Colonic mucosa (tissue), 4 donors: ENCODE measurements around the gene TBC1D9. TPM values are rescaled to one million over a fixed set of nuclear protein-coding genes. Genes with fewer than 3 reads are reported as not detected.

ENCODE experiments used
- DNase-seq: peaks from one replicate; pipeline ENCODE4 v3.0.0-alpha.2; 2020
- H3K27ac ChIP-seq: fragments of 200-600 bp; one replicate; pipeline ENCODE4 v1.8.0; 2021
- H3K27me3 ChIP-seq: fragments of 200-600 bp; one replicate; pipeline ENCODE4 v1.8.0; 2021
- H3K36me3 ChIP-seq: fragments of 200-600 bp; one replicate; pipeline ENCODE4 v1.8.0; 2021
- H3K4me1 ChIP-seq: fragments of 200-600 bp; one replicate; pipeline ENCODE4 v1.8.0; 2021; ENCODE audit warnings: mild to moderate bottlenecking
- H3K4me3 ChIP-seq: fragments of 200-600 bp; one replicate; pipeline ENCODE4 v1.8.0; 2021
- H3K9ac ChIP-seq, 2 donors: one replicate each; pipeline ENCODE4 v1.7.0; 2013; ENCODE audit warnings: control low read depth in 2 of 2, low read depth in 2 of 2, low read length in 2 of 2
- H3K9me3 ChIP-seq: fragments of 200-600 bp; one replicate; pipeline ENCODE4 v1.8.0; 2021
- CTCF ChIP-seq: fragments of 200-600 bp; IDR thresholded peaks from one replicate; pipeline ENCODE4 v1.8.0; 2022; ENCODE audit warnings: antibody characterized with exemption, mild to moderate bottlenecking
- intact Hi-C: fragments of 100-400 bp; cut with DNase I; formaldehyde crosslinking; loops from one replicate; pipeline ENCODE4 v1.14.1; 2022
- total RNA-seq, 2 donors: library from RNA; stranded (reverse); fragmentation: NEBNext Ultra II Directional in 1 of 2; extraction: Animal tissue kit (Norgen Biotek cat#: 25700) in 1 of 2; gene quantifications; one replicate each; pipeline ENCODE4 v1.2.1, GENCODE V29; 2021
- donor health status: healthy.
- donor health status: DM: no; HTN: no; CAD: no.
- donor health status: DM: no; HTN: no; CAD: no.

Gene TBC1D9
- 10 to 100 TPM in 1 of 2 donors, 1 to 10 TPM in 1; 6.8 to 11.6 TPM for total RNA-seq

DNA sequence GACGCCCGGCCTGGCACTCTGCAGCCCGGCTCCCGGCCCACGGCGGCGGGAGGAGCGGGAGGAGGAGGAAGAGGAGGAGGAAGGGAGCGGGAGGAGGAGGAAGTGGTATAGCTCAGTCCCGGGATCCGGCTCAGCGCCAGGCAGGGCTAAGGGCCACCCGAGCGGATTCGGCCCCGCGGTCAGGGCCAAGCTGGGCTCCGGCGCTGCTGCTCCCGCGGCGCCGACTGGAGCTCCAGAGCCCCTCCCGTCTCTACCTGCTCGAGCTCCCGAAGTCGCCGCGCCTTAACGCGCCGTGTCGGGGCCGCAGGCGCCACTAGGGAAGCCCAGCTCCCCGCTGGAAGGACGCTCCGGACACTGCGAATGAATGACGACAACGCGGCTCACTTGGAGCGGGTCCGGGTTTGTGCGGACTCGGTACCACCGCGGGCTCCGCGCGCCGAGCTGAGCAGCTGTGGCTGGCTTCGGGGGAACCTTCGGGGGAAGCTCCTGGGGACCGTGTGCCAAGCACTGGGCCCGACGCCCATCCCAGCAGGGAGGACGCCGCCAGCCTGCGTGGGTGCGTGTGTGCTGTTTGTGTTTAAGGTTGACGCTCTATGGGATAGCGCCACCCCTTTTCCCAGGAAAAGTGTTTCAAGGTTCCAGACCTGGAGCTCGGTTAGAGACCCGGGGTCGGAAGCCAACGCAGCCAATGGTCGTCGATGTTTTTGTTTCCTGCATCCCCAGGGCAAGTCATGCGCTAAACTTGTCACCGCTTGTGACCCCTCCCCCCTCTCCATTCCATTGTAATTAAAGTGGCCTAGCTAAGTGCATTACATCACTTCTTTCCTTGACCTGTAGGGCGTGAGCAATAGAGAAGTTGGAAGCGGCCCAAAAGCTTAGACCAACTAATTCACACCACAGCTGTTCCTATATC is at the start of gene TBC1D9:
Gene TBC1D9 (minus strand): TSS at position 67 of the 913 bp plus-strand sequence. CDS start 340 bp downstream, outside the sequence.
- intact Hi-C loops, result no loop called here
- no peaks in the 10 kb centered on the region for H3K4me1 ChIP-seq
- peak within 1 kb of the TSS; percentile 95 for H3K27ac ChIP-seq
- H3K9ac ChIP-seq, result peak within 1 kb of the TSS; percentile 85 to 96
- H3K4me3 ChIP-seq, result peak within 1 kb of the TSS; percentile 67
- no peaks in the 10 kb centered on the region for H3K36me3 ChIP-seq
- no peak for TF ChIP-seq CTCF
- H3K9me3 ChIP-seq, result no peaks in the 10 kb centered on the region
- peak; percentile 87 for DNase-seq
- H3K27me3 ChIP-seq, result no peaks in the 10 kb centered on the region

DNA sequence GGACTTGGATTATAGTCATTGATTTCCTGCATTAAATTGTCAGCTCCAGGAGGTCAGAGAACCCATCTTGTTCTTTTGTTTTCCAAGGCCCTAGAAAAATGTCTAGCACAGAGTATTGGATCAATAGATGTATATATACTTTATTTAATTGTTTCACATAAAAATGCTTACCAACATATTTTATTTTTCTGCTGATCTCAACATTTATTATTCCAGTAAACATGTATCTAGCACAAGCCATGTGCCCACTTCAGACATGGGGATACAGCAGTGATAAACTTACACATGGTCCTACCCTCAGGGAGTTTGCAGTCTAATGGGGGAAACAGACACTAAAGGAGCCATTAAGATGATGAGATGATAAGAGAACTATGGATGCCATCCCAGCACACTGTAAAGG is 49.1 kb upstream of the TBC1D9 start:
- intact Hi-C loops, result no loop called here
- H3K9me3 ChIP-seq, result no peaks in the 10 kb centered on the region
- H3K9ac ChIP-seq, result no peak overlapping the region
- DNase-seq, result no peak
- no peak for TF ChIP-seq CTCF
- no peaks in the 10 kb centered on the region for H3K27me3 ChIP-seq
- H3K4me3 ChIP-seq, result no peak overlapping the region
- H3K27ac ChIP-seq, result no peak overlapping the region
- H3K4me1 ChIP-seq, result no peaks in the 10 kb centered on the region
- no peaks in the 10 kb centered on the region for H3K36me3 ChIP-seq

GRCh38 chr4:140802591-140802990 is 46.4 kb upstream of the TBC1D9 start:
- H3K27me3 ChIP-seq, result no peaks in the 10 kb centered on the region
- no peaks in the 10 kb centered on the region for H3K4me1 ChIP-seq
- no peak for TF ChIP-seq CTCF
- DNase-seq, result no peak
- H3K4me3 ChIP-seq, result no peak overlapping the region
- no peak overlapping the region for H3K9ac ChIP-seq
- no peaks in the 10 kb centered on the region for H3K36me3 ChIP-seq
- intact Hi-C loops, result no loop called here
- H3K27ac ChIP-seq, result no peak overlapping the region
- no peaks in the 10 kb centered on the region for H3K9me3 ChIP-seq

DNA sequence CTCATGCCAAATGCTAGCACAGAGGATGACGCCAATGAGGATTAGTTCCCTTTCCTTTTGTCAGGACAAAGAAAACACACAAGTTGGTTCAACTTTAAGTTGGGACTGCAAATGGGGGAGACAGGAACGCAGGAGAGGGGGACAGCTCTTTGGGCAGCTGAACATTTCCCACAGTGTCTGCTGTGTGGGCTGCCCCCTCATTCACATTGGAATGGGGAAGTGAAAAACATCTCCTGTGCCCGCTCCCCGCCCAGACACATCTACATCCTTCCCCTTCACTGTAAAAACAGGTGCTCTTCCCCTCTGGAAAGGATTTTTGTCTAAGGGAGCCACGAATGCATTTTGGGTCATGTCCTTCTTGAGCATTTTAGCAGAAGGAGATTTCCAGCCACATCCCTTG is 44.5 kb upstream of the TBC1D9 start:
- H3K4me1 ChIP-seq, result no peaks in the 10 kb centered on the region
- H3K27me3 ChIP-seq, result no peaks in the 10 kb centered on the region
- no peaks in the 10 kb centered on the region for H3K9me3 ChIP-seq
- DNase-seq, result no peak
- TF ChIP-seq CTCF, result no peak
- no peak overlapping the region for H3K27ac ChIP-seq
- no peaks in the 10 kb centered on the region for H3K36me3 ChIP-seq
- no peak overlapping the region for H3K9ac ChIP-seq
- intact Hi-C loops, result no loop called here
- H3K4me3 ChIP-seq, result no peak overlapping the region

DNA sequence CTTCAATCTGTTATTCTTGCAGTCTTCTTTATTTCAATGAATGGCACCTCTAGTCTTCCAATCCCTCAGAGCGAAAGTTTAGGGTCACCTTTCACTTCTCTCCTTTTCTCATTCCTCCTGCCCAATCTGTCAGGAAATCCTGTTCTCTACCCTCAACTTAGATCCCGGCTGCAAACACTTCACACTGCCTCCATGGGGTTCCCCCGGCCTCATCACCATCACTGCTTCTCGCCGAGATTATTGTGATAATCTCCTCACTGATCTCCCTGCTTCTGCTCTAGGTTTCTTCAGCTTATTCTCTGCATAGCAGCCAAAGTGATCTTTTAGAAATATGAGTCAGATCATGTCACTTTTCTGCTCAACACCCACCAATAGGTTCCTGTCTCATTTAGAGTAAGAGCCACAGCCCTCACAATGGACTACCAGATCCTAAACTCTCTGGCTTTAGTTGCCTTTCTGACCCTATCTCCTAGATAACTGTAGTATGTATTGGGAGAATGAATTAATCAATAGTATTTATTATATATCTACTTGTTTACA is 43.6 kb upstream of the TBC1D9 start:
- no peak overlapping the region for H3K9ac ChIP-seq
- H3K4me3 ChIP-seq, result no peak overlapping the region
- intact Hi-C loops, result no loop called here
- H3K9me3 ChIP-seq, result no peaks in the 10 kb centered on the region
- no peak for TF ChIP-seq CTCF
- H3K27ac ChIP-seq, result no peak overlapping the region
- DNase-seq, result no peak
- no peaks in the 10 kb centered on the region for H3K27me3 ChIP-seq
- H3K36me3 ChIP-seq, result no peaks in the 10 kb centered on the region
- H3K4me1 ChIP-seq, result no peaks in the 10 kb centered on the region
